IMR-90 (cell line): Measurements from ENCODE around the gene TBX4. TPM values are rescaled to one million over a fixed set of nuclear protein-coding genes. Genes with fewer than 3 reads are reported as not detected.

Source experiments
- BHLHE40 ChIP-seq: fragments of 150-350 bp; IDR thresholded peaks from 2 replicates; pipeline ENCODE4 v1.6.1; 2016; ENCODE audit warnings: mild to moderate bottlenecking, low read depth, low read length
- CEBPB ChIP-seq: IDR thresholded peaks from 2 replicates; pipeline ENCODE4 v1.6.1; 2012; ENCODE audit warnings: low read depth, low read length, improper control_type of control experiment
- ELK1 ChIP-seq: fragments of 150-350 bp; IDR thresholded peaks from 2 replicates; pipeline ENCODE4 v1.6.1; 2016; ENCODE audit warnings: low read depth, mild to moderate bottlenecking, low read length, moderate library complexity, borderline replicate concordance
- FOS ChIP-seq: fragments of 150-350 bp; IDR thresholded peaks from 2 replicates; pipeline ENCODE4 v1.6.1; 2016; ENCODE audit warnings: low read depth, low read length
- MAZ ChIP-seq: IDR thresholded peaks from 2 replicates; pipeline ENCODE4 v1.6.1; 2012; ENCODE audit warnings: low read depth, mild to moderate bottlenecking, low read length, improper control_type of control experiment, moderate library complexity, borderline replicate concordance
- POLR2A ChIP-seq: IDR thresholded peaks from 2 replicates; pipeline ENCODE4 v1.6.1; 2012; ENCODE audit warnings: mild to moderate bottlenecking, low read depth, low read length
- RCOR1 ChIP-seq: IDR thresholded peaks from 2 replicates; pipeline ENCODE4 v1.6.1; 2012; ENCODE audit warnings: mild to moderate bottlenecking, low read length, improper control_type of control experiment; ENCODE audit not compliant: insufficient replicate concordance
- polyA plus RNA-seq, 3 experiments: library from polyadenylated mRNA; depleted of rRNA; stranded (reverse); fragments of >200 nt; gene quantifications; 2 replicates each; pipeline ENCODE4 v1.2.3, GENCODE V29; 2012; ENCODE audit warnings: low replicate concordance in 1 of 3
- total RNA-seq: library from RNA; depleted of rRNA; stranded (reverse); fragments of >200 nt; gene quantifications from 2 replicates; pipeline ENCODE4 v1.2.3, GENCODE V29; 2012

Gene TBX4
- total and polyA plus RNA-seq, 2 of the 4 experiments (the other 2 are of a cell fraction), result 0.05 TPM; not detected in 1

- no peak for TF ChIP-seq ELK1
- no peak for TF ChIP-seq RCOR1
- TF ChIP-seq MAZ, result no peak
- TF ChIP-seq BHLHE40, result peak; percentile 58
- TF ChIP-seq FOS, result no peak
- peak; percentile 36; the same call in 1 of the 2 replicates for TF ChIP-seq POLR2A
- TF ChIP-seq CEBPB, result peak; percentile 91
Measured at GRCh38 chr17:61403801-61404662, 48.2 kb upstream of the TBX4 start (continued).
